Cardiac muscle cell (in vitro differentiated cells and primary cell): ENCODE measurements around the gene DSCAML1. TPM values are rescaled to one million over a fixed set of nuclear protein-coding genes. Genes with fewer than 3 reads are reported as not detected.

ENCODE experiments used
- DNase-seq, 2 donors: peaks; one replicate each; pipeline versions ENCODE4 v3.0.0 to v3.0.0-alpha.2; 2010 to 2017; ENCODE audit warnings: low read depth in 1 of 2, low spot score in 1 of 2
- H3K27ac ChIP-seq: fragments of 200-600 bp; sonication (generic); 2 replicates; pipeline ENCODE4 v1.5.1; 2016
- H3K27me3 ChIP-seq: fragments of 200-600 bp; sonication (generic); 2 replicates; pipeline ENCODE4 v1.6.0; 2016; ENCODE audit warnings: control low read depth
- H3K36me3 ChIP-seq: fragments of 200-600 bp; sonication (generic); 2 replicates; pipeline ENCODE4 v1.5.1; 2016; ENCODE audit warnings: control low read depth
- H3K4me1 ChIP-seq: fragments of 200-600 bp; sonication (generic); 2 replicates; pipeline ENCODE4 v1.8.1; 2017; ENCODE audit warnings: low read depth, mild to moderate bottlenecking, mixed run types
- H3K4me3 ChIP-seq: fragments of 200-600 bp; sonication (generic); 2 replicates; pipeline ENCODE4 v1.5.1; 2016; ENCODE audit warnings: mild to moderate bottlenecking
- H3K9me3 ChIP-seq: fragments of 200-600 bp; sonication (generic); 2 replicates; pipeline ENCODE4 v1.5.1; 2017; ENCODE audit warnings: low read depth, mild to moderate bottlenecking, control low read depth
- polyA plus RNA-seq: library from polyadenylated mRNA; unstranded; fragments of >200 nt; fragmentation: Nextera tagmentation; extraction: Ambion mirVana; gene quantifications from 2 replicates; pipeline ENCODE4 v1.2.1, GENCODE V29; 2016
- total RNA-seq: library from RNA; depleted of rRNA; stranded (reverse); fragments of >200 nt; gene quantifications from 2 replicates; pipeline ENCODE4 v1.2.3, GENCODE V29; 2016
- TF ChIP-seq, protein P1 (sequence below): IDR thresholded peaks from 2 replicates; pipeline ENCODE4 v1.5.1; 2012; ENCODE audit warnings: low read depth, mild to moderate bottlenecking, low read length

Gene DSCAML1
- total and polyA plus RNA-seq, 2 experiments from 2014 or later: 1.8 TPM; not detected in 1

DNA sequence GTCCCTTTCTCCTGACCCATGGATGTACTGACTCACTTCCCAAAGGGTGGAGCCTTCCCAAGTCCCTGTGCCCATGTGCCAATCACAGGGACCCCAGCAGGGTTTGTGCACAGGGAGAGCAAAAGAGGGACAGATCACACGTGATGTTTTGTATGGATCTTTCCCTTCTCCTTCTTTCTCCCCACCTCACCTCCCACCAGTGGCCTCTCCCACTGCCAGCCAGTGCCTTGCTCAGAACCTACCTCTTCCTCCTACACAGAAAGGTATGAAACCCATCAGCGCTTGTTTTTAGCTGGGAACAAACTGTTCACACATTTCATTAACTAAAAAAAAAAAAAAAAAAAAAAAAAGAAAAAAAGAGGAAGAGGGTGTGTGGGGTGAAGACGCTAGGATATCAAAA, 112.9 kb downstream of the DSCAML1 start:
- Histone ChIP-seq H3K27me3 (no peaks in the 10 kb centered on the region), H3K36me3 (no peaks in the 10 kb centered on the region), H3K4me1 (peaks cover 4% of the 10 kb centered on the region), H3K4me3 (no peak overlapping the region), H3K27ac (no peak overlapping the region), H3K9me3 (no peaks in the 10 kb centered on the region)
- TF ChIP-seq, protein P1, sequence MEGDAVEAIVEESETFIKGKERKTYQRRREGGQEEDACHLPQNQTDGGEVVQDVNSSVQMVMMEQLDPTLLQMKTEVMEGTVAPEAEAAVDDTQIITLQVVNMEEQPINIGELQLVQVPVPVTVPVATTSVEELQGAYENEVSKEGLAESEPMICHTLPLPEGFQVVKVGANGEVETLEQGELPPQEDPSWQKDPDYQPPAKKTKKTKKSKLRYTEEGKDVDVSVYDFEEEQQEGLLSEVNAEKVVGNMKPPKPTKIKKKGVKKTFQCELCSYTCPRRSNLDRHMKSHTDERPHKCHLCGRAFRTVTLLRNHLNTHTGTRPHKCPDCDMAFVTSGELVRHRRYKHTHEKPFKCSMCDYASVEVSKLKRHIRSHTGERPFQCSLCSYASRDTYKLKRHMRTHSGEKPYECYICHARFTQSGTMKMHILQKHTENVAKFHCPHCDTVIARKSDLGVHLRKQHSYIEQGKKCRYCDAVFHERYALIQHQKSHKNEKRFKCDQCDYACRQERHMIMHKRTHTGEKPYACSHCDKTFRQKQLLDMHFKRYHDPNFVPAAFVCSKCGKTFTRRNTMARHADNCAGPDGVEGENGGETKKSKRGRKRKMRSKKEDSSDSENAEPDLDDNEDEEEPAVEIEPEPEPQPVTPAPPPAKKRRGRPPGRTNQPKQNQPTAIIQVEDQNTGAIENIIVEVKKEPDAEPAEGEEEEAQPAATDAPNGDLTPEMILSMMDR: no peak
- DNase-seq: no peak

DNA sequence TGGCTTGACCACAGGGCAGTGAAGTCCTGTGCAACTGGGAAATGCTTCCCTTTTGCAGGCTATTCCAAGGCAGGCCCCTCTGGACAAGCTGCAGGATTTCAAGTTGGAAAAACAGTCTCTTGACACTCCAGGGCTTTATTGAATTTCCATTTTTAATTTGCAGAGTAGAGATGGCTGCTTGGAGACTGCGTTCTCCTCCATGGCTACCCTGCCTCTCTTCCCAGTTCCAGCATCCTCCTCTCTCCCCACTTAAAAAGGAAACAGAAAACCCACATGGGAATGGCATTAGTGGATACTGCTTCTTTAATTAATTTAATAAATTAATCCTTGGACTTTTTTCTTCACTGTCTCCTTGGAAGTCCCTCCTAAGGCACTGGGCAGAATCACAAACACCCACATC, 115.6 kb downstream of the DSCAML1 start:
- TF ChIP-seq, protein P1: no peak
- Histone ChIP-seq H3K9me3 (no peaks in the 10 kb centered on the region), H3K36me3 (no peaks in the 10 kb centered on the region), H3K27me3 (no peaks in the 10 kb centered on the region), H3K27ac (no peak overlapping the region), H3K4me1 (peaks cover 13% of the 10 kb centered on the region), H3K4me3 (no peak overlapping the region)
- no peak for DNase-seq

GRCh38 chr11:117679461-117679860, 117.6 kb downstream of the DSCAML1 start:
- H3K36me3 ChIP-seq: no peaks in the 10 kb centered on the region
- TF ChIP-seq, protein P1: no peak

GRCh38 chr11:117678658-117679406, 118.2 kb downstream of the DSCAML1 start:
- no peaks in the 10 kb centered on the region for H3K36me3 ChIP-seq
- no peak overlapping the region for H3K4me3 ChIP-seq
- H3K4me1 ChIP-seq: peaks cover 24% of the 10 kb centered on the region
- no peaks in the 10 kb centered on the region for H3K9me3 ChIP-seq
- DNase-seq: no peak
- H3K27ac ChIP-seq: no peak overlapping the region
- TF ChIP-seq, protein P1: no peak
- H3K27me3 ChIP-seq: no peaks in the 10 kb centered on the region

More at GRCh38 chr11:117679461-117679860, 117.6 kb downstream of the DSCAML1 start:
- Histone ChIP-seq H3K4me3 (no peak overlapping the region), H3K27ac (no peak overlapping the region), H3K9me3 (no peaks in the 10 kb centered on the region), H3K4me1 (peaks cover 24% of the 10 kb centered on the region), H3K27me3 (no peaks in the 10 kb centered on the region)
- no peak for DNase-seq

DNA sequence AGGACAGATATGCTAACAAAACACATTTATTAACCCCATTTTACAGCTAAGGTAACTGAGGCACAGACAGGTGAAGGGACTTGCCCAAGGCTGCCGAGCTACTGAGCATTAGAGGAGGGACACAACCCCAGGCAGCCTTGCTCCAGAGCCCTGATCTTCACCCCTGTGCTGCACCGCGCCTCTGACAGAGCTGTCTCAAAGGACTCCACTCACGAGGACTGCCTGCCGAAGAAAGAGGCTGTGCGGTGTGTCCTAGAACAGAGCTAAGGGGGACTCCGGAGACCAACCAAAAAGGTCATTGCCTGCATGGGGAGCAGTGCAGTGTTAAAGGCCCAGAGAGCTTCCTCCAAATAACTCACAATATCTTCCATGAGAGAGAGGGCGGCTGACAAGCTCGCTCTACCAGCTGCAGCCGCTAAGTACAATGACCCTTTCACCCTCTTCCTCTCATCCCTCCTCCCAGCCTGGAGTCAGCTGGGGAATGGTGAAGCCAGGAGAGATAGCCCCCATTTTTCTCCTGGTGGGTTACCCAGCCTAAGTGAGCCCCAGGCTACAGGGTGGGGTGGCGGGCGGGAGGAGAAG, 119.2 kb downstream of the DSCAML1 start:
- TF ChIP-seq, protein P1: no peak
- Histone ChIP-seq H3K4me1 (peaks cover 24% of the 10 kb centered on the region), H3K27ac (no peak overlapping the region), H3K4me3 (no peak overlapping the region), H3K36me3 (no peaks in the 10 kb centered on the region), H3K27me3 (peaks cover 4% of the 10 kb centered on the region), H3K9me3 (no peaks in the 10 kb centered on the region)
- peak in 1 of 2 donors; percentile 15 for DNase-seq
